HFFc6 (cell line): Measurements from ENCODE around the gene ETV5. TPM values are rescaled to one million over a fixed set of nuclear protein-coding genes. Genes with fewer than 3 reads are reported as not detected.
"Not testable (repeated sequence)": the region's sequence is repeated elsewhere in the genome, so short reads cannot be mapped to it uniquely, and the experiment has no call there.

ENCODE experiments used
- DNase-seq: peaks from one replicate; pipeline ENCODE4 v3.0.0-alpha.2; 2018
- H3K27ac Mint-ChIP-seq: 2 replicates; pipeline ENCODE4 v1.8.0; 2020; ENCODE audit warnings: mild to moderate bottlenecking, mixed read lengths
- H3K27me3 Mint-ChIP-seq: 2 replicates; pipeline ENCODE4 v1.8.0; 2021; ENCODE audit warnings: mild to moderate bottlenecking, moderate library complexity, mixed read lengths; ENCODE audit not compliant: insufficient read depth
- H3K36me3 Mint-ChIP-seq: 2 replicates; pipeline ENCODE4 v1.8.0; 2021; ENCODE audit warnings: low read depth, mixed read lengths
- H3K4me1 Mint-ChIP-seq: 2 replicates; pipeline ENCODE4 v1.8.0; 2020; ENCODE audit warnings: low read depth, mixed read lengths
- H3K4me3 Mint-ChIP-seq: 2 replicates; pipeline ENCODE4 v1.8.0; 2020; ENCODE audit warnings: mild to moderate bottlenecking, moderate library complexity, mixed read lengths
- H3K9me3 Mint-ChIP-seq: 2 replicates; pipeline ENCODE4 v1.8.0; 2020; ENCODE audit warnings: mild to moderate bottlenecking, mixed read lengths
- total RNA-seq, 6 experiments: library from RNA; stranded (reverse); fragmentation: NEBNext Ultra II Directional; extraction: Animal tissue kit (Norgen Biotek cat#: 25700); gene quantifications; 2 replicates in 1 of 6; 3 replicates in 5 of 6; pipeline ENCODE4 v1.2.3, GENCODE V29; 2021
- TF ChIP-seq, protein P1 (sequence below): fragments of 200-600 bp; sonication (generic); IDR thresholded peaks from 2 replicates; pipeline ENCODE4 v1.5.0; 2021; ENCODE audit warnings: antibody characterized with exemption, mild to moderate bottlenecking

Gene ETV5
- total RNA-seq, 6 experiments from 2014 or later, result 48.6 to 69.3 (median 52.5) TPM

DNA sequence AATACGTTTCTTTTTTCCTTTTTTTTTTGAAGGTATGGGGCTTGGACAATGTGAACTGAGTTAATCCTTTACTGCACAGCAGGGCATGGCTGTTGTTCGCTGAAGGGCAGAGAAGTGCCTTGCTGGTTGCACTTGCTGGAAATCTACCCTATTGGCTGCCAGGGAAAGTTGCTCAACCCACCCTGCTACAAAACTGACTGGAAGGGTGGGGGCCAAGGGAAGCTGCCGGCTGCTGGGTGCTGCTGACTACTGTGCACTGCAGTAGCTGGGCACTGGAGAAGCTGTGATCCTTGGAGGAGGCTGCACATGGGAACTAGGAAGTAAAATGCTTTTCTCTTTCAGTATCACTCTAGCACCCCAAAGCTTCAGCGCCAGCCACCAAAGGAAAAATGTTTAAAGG is 70.5 kb downstream of the ETV5 start:
- H3K4me1 Mint-ChIP-seq, result no peaks in the 10 kb centered on the region
- no peak overlapping the region for H3K4me3 Mint-ChIP-seq
- H3K9me3 Mint-ChIP-seq, result peaks cover 6% of the 10 kb centered on the region; the same call in 1 of the 2 replicates
- no peaks in the 10 kb centered on the region for H3K36me3 Mint-ChIP-seq
- TF ChIP-seq, protein P1, sequence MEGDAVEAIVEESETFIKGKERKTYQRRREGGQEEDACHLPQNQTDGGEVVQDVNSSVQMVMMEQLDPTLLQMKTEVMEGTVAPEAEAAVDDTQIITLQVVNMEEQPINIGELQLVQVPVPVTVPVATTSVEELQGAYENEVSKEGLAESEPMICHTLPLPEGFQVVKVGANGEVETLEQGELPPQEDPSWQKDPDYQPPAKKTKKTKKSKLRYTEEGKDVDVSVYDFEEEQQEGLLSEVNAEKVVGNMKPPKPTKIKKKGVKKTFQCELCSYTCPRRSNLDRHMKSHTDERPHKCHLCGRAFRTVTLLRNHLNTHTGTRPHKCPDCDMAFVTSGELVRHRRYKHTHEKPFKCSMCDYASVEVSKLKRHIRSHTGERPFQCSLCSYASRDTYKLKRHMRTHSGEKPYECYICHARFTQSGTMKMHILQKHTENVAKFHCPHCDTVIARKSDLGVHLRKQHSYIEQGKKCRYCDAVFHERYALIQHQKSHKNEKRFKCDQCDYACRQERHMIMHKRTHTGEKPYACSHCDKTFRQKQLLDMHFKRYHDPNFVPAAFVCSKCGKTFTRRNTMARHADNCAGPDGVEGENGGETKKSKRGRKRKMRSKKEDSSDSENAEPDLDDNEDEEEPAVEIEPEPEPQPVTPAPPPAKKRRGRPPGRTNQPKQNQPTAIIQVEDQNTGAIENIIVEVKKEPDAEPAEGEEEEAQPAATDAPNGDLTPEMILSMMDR, result no peak
- no peak overlapping the region for H3K27ac Mint-ChIP-seq
- no peak for DNase-seq
- peaks cover 36% of the 10 kb centered on the region for H3K27me3 Mint-ChIP-seq

DNA sequence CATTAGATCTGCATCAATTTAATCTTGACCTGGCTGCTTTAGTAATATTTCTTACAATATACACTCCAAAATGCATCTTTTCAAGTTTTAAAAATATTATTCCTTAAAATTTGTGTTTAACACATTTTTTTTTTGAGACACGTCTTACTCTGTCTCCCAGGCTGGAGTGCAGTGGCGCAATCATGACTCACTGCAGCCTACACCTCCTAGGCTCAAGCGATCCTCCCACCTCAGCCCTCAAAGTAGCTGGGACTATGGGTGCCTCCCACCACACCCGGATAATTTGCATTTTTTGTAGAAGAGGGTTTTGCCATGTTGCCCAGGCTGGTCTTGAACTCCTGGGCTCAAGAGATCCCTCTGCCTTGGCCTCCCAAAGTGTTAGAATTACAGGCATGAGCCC is 73.6 kb downstream of the ETV5 start:
- H3K4me1 Mint-ChIP-seq, result no peaks in the 10 kb centered on the region
- H3K36me3 Mint-ChIP-seq, result no peaks in the 10 kb centered on the region
- no peak for DNase-seq
- peaks cover 28% of the 10 kb centered on the region for H3K27me3 Mint-ChIP-seq
- TF ChIP-seq, protein P1, result no peak
- H3K9me3 Mint-ChIP-seq, result peaks cover 6% of the 10 kb centered on the region; the same call in 1 of the 2 replicates
- H3K4me3 Mint-ChIP-seq, result no peak overlapping the region
- H3K27ac Mint-ChIP-seq, result no peak overlapping the region

DNA sequence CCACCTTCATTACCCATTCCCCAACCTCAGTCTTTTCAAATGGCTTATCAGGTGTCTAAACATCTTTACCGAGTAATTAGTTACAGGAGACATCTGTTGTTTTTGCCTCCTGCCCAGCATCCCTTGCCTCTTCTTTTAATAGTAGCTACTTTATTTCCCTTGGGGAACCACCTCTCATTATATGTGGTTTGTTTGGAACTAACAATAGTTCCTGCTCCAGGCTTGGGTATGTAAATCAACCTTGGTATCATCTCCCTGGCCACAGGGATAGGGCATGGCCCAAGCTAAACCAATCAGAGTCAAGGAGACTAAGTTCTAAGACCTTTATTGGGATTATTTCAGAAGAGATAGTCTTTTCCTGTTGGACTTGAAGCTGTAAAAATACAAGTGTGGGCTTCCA is 76.6 kb downstream of the ETV5 start:
- Mint-ChIP-seq H3K27ac (no peak overlapping the region), H3K27me3 (peaks cover 24% of the 10 kb centered on the region), H3K4me3 (no peak overlapping the region), H3K36me3 (no peaks in the 10 kb centered on the region), H3K9me3 (no peaks in the 10 kb centered on the region), H3K4me1 (no peaks in the 10 kb centered on the region)
- TF ChIP-seq, protein P1, result no peak
- no peak for DNase-seq

DNA sequence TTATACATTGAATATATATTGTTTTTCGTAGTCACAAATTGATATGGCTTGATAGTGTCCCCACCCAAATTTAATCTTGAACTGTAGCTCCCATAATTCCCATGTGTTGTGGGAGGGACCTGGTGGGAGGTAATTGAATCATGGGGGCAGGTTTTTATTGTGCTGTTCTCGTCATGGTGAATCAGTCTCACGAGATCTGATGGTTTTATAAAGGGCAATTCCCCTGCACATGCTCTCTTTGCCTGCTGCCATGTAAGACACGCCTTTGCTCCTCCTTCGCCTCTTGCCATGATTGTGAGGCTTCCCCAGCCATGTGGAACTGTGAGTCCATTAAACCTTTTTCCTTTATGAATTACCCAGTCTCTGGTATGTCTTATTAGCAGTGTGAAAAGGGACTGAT is 82.9 kb downstream of the ETV5 start:
- H3K27ac Mint-ChIP-seq, H3K36me3 Mint-ChIP-seq, H3K9me3 Mint-ChIP-seq, DNase-seq, H3K4me3 Mint-ChIP-seq: not testable (repeated sequence)
- Mint-ChIP-seq H3K27me3 (peaks cover 27% of the 10 kb centered on the region), H3K4me1 (peaks cover 24% of the 10 kb centered on the region)

DNA sequence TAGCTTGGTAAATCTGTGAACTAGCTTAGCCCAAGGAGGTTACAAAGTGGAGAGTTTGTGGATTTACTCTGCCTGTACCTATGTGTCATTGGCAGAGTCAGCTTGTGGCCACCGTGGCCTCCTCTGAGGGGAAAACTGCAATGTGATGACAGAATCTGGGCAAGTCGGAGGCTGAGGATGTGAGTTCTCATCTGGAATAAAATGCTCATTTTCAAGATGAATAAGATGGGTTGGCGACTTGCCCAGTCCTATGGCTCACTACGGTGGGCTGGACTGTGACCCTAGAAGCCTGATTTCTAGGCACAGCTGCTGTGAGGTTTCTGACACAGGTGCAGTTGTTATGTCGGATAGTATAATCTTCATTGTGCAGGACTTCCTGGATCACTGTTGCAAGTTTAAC is 83.7 kb downstream of the ETV5 start:
- TF ChIP-seq, protein P1, result no peak

DNA sequence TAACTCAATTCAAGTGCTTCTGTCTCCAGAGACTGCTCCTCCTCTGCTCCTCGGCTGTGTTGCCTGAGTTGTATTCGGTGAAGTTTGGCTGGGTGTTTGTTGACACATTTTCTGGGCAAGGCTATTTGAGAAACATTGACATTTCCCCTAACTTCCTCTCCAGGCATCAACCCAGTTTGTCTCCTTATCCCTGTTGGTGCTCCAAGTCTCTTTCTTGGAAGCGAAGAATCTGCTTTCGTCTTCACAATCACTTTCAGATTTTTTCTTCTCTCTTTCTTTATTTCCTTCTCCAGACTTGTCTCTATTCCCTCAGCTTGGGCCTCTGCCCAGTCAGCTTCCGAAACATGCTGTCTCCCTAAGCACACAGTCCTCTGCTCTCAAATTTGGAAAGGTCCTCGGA is 84.7 kb downstream of the ETV5 start:
- peaks cover 26% of the 10 kb centered on the region for H3K27me3 Mint-ChIP-seq
- no peak for DNase-seq
- H3K4me3 Mint-ChIP-seq, result no peak overlapping the region; the same call in 1 of the 2 replicates
- H3K36me3 Mint-ChIP-seq, result no peaks in the 10 kb centered on the region
- peaks cover 24% of the 10 kb centered on the region for H3K4me1 Mint-ChIP-seq
- H3K9me3 Mint-ChIP-seq, result no peaks in the 10 kb centered on the region
- no peak overlapping the region for H3K27ac Mint-ChIP-seq
- TF ChIP-seq, protein P1, result no peak

More for the DNA sequence above, 83.7 kb downstream of the ETV5 start:
- Mint-ChIP-seq H3K4me1 (peaks cover 24% of the 10 kb centered on the region), H3K9me3 (no peaks in the 10 kb centered on the region), H3K4me3 (no peak overlapping the region), H3K27me3 (peaks cover 26% of the 10 kb centered on the region), H3K36me3 (no peaks in the 10 kb centered on the region), H3K27ac (no peak overlapping the region)
- peak; percentile 15 for DNase-seq
